Calu3 (cell line): ENCODE measurements around the gene PAK5. TPM values are rescaled to one million over a fixed set of nuclear protein-coding genes. Genes with fewer than 3 reads are reported as not detected.

Experiments used
- BruUV-seq: library from RNA; stranded (reverse); fragments of 400-500 nt; replicated peaks from 2 replicates; lab custom pipeline; 2021; lab: Mats Ljungman, UMichigan
- CTCF ChIA-PET: fragments of 300-600 bp; sonication (Branson Sonifier 250); formaldehyde crosslinking; loops from one replicate; lab custom pipeline; 2022; ENCODE audit warnings: antibody characterized with exemption; lab: Charles Lee
- DNase-seq: peaks from one replicate; pipeline ENCODE4 v3.0.0; 2022
- H3K27ac Mint-ChIP-seq: one replicate; pipeline ENCODE4 v1.8.0; 2022; ENCODE audit warnings: mixed read lengths; ENCODE audit not compliant: unreplicated experiment
- H3K27me3 Mint-ChIP-seq: one replicate; pipeline ENCODE4 v1.8.0; 2022; ENCODE audit warnings: mixed read lengths; ENCODE audit not compliant: unreplicated experiment
- H3K36me3 Mint-ChIP-seq: one replicate; pipeline ENCODE4 v1.8.0; 2022; ENCODE audit warnings: mild to moderate bottlenecking, moderate library complexity, mixed read lengths; ENCODE audit not compliant: insufficient read depth, unreplicated experiment
- H3K4me1 Mint-ChIP-seq: one replicate; pipeline ENCODE4 v1.8.0; 2022; ENCODE audit warnings: mild to moderate bottlenecking, low read depth, mixed read lengths; ENCODE audit not compliant: unreplicated experiment
- H3K4me3 Mint-ChIP-seq: one replicate; pipeline ENCODE4 v1.8.0; 2022; ENCODE audit warnings: mild to moderate bottlenecking, low read depth, moderate library complexity, mixed read lengths; ENCODE audit not compliant: unreplicated experiment
- H3K9me3 Mint-ChIP-seq: one replicate; pipeline ENCODE4 v1.8.0; 2022; ENCODE audit warnings: low read depth, mixed read lengths; ENCODE audit not compliant: unreplicated experiment
- CTCF ChIP-seq: fragments of 200-600 bp; IDR thresholded peaks from one replicate; pipeline ENCODE4 v1.8.0; 2022; ENCODE audit warnings: antibody characterized with exemption; ENCODE audit not compliant: unreplicated experiment
- intact Hi-C: fragments of 100-400 bp; cut with micrococcal nuclease; formaldehyde crosslinking; loops from one replicate; pipeline ENCODE4 v1.10.0; 2022; ENCODE audit not compliant: unreplicated experiment
- total RNA-seq: library from RNA; stranded (reverse); gene quantifications from 2 replicates; pipeline ENCODE4 v1.2.3, GENCODE V29; 2022

The PAK5 gene
- total RNA-seq, 1 experiment from 2014 or later = not detected

GRCh38 chr20:9741996-9742395, 96.9 kb downstream of the PAK5 start:
- no peaks in the 10 kb centered on the region for H3K36me3 Mint-ChIP-seq
- H3K4me3 Mint-ChIP-seq = no peak overlapping the region
- no peak overlapping the region for H3K27ac Mint-ChIP-seq
- BruUV-seq = no TSS peak
- no peak for DNase-seq
- TF ChIP-seq CTCF = no peak
- no peaks in the 10 kb centered on the region for H3K4me1 Mint-ChIP-seq
- intact Hi-C loops = no loop called here
- H3K27me3 Mint-ChIP-seq = no peaks in the 10 kb centered on the region
- CTCF ChIA-PET = interaction anchor here (0.7 kb wide), 1 partner anchor 13 kb away, joined by 3 read pairs; no protein-coding TSS in a partner anchor
- peaks cover 2% of the 10 kb centered on the region for H3K9me3 Mint-ChIP-seq

DNA sequence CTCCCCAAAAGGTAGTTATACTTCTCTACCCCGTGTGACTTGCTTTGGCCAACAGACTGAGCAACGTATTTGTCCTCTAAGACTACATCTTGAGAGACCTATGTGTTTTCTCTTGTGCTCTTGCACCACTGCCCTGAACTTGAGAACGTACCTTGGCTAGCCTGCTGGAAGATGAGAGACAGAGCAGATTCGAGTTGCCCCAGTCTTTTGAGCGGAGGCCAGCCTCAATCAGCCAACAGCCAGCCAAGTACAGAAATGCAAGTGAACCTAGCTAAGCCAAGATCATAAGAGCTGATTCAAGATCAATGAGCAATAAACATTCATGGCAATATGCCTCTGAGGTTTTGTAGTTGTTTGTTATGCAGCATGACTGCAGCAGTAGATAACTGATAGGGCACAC, 98.4 kb downstream of the PAK5 start:
- no peak for TF ChIP-seq CTCF
- Mint-ChIP-seq H3K27me3 (no peaks in the 10 kb centered on the region), H3K9me3 (peaks cover 2% of the 10 kb centered on the region), H3K4me3 (no peak overlapping the region), H3K27ac (no peak overlapping the region), H3K4me1 (no peaks in the 10 kb centered on the region), H3K36me3 (no peaks in the 10 kb centered on the region)
- intact Hi-C loops = no loop called here
- CTCF ChIA-PET = no interaction called here
- no TSS peak for BruUV-seq
- no peak for DNase-seq

GRCh38 chr20:9739991-9740390, 98.9 kb downstream of the PAK5 start:
- H3K27me3 Mint-ChIP-seq = no peaks in the 10 kb centered on the region
- no peaks in the 10 kb centered on the region for H3K36me3 Mint-ChIP-seq
- intact Hi-C loops = no loop called here
- no peak overlapping the region for H3K27ac Mint-ChIP-seq
- no peak for TF ChIP-seq CTCF
- H3K4me1 Mint-ChIP-seq = no peaks in the 10 kb centered on the region
- DNase-seq = no peak
- H3K4me3 Mint-ChIP-seq = no peak overlapping the region
- BruUV-seq = no TSS peak
- H3K9me3 Mint-ChIP-seq = peaks cover 2% of the 10 kb centered on the region
- CTCF ChIA-PET = no interaction called here

DNA sequence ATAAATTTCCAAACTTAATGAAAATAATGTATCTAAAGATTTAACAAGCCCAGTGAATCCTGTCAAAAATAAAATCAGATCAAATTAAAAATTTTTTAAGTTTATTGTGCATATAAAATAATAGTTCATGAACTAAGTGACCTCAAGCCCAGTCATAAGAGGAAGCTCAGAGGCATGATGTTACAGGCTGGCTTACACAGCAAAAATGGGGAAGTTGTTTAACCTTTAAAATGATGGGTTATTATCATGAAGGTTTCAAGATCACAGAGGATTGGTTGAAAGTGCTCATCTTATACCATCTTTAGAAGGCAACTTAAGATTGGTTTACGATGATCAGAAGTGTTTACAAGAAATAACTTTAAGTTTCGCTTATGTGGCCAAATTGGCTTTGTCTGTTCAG, 102.5 kb downstream of the PAK5 start:
- no peak for TF ChIP-seq CTCF
- Mint-ChIP-seq H3K9me3 (no peaks in the 10 kb centered on the region), H3K4me1 (no peaks in the 10 kb centered on the region), H3K4me3 (no peak overlapping the region), H3K36me3 (no peaks in the 10 kb centered on the region), H3K27ac (no peak overlapping the region), H3K27me3 (no peaks in the 10 kb centered on the region)
- BruUV-seq = no TSS peak
- intact Hi-C loops = no loop called here
- no peak for DNase-seq
- CTCF ChIA-PET = no interaction called here
